ENCODE results near the gene EYA3.

The EYA3 gene

GRCh38 chr1:27954186-27954585 lies 134.2 kb downstream of the EYA3 start:
- Histone ChIP-seq H3K4me1 (ENCODE audit: control insufficient read depth, insufficient read depth, low read length) (no peaks in the 10 kb centered on the region), H3K9me3 (ENCODE audit: control insufficient read depth, insufficient read depth, low read length) (no peaks in the 10 kb centered on the region), H3K27ac (ENCODE audit: low read depth, low read length) (no peak overlapping the region), H3K36me3 (ENCODE audit: control insufficient read depth, insufficient read depth, low read length) (peaks cover 85% of the 10 kb centered on the region), H3K4me3 (ENCODE audit: low read depth, low read length) (no peak overlapping the region), H3K27me3 (ENCODE audit: control insufficient read depth, insufficient read depth, low read length) (no peaks in the 10 kb centered on the region), H3K9ac (ENCODE audit: low read depth, low read length) (no peak overlapping the region)

GRCh38 chr1:27952147-27952546 lies 136.3 kb downstream of the EYA3 start:
- H3K36me3 ChIP-seq (ENCODE audit: control insufficient read depth, insufficient read depth, low read length): peaks cover 88% of the 10 kb centered on the region
- no peak overlapping the region for H3K27ac ChIP-seq (ENCODE audit: low read depth, low read length)
- H3K9me3 ChIP-seq (ENCODE audit: control insufficient read depth, insufficient read depth, low read length): no peaks in the 10 kb centered on the region
- H3K4me3 ChIP-seq (ENCODE audit: low read depth, low read length): no peak overlapping the region
- H3K4me1 ChIP-seq (ENCODE audit: control insufficient read depth, insufficient read depth, low read length): no peaks in the 10 kb centered on the region
- no peak overlapping the region for H3K9ac ChIP-seq (ENCODE audit: low read depth, low read length)
- H3K27me3 ChIP-seq (ENCODE audit: control insufficient read depth, insufficient read depth, low read length): no peaks in the 10 kb centered on the region

GRCh38 chr1:27951396-27951795 lies 137.0 kb downstream of the EYA3 start:
- Histone ChIP-seq H3K27me3 (ENCODE audit: control insufficient read depth, insufficient read depth, low read length) (no peaks in the 10 kb centered on the region), H3K9ac (ENCODE audit: low read depth, low read length) (no peak overlapping the region), H3K9me3 (ENCODE audit: control insufficient read depth, insufficient read depth, low read length) (no peaks in the 10 kb centered on the region), H3K27ac (ENCODE audit: low read depth, low read length) (no peak overlapping the region), H3K36me3 (ENCODE audit: control insufficient read depth, insufficient read depth, low read length) (peaks cover 85% of the 10 kb centered on the region), H3K4me3 (ENCODE audit: low read depth, low read length) (no peak overlapping the region), H3K4me1 (ENCODE audit: control insufficient read depth, insufficient read depth, low read length) (no peaks in the 10 kb centered on the region)

GRCh38 chr1:27949027-27949426 lies 139.4 kb downstream of the EYA3 start:
- Histone ChIP-seq H3K9me3 (ENCODE audit: control insufficient read depth, insufficient read depth, low read length) (no peaks in the 10 kb centered on the region), H3K27ac (ENCODE audit: low read depth, low read length) (no peak overlapping the region), H3K36me3 (ENCODE audit: control insufficient read depth, insufficient read depth, low read length) (peaks cover 78% of the 10 kb centered on the region), H3K4me3 (ENCODE audit: low read depth, low read length) (no peak overlapping the region), H3K4me1 (ENCODE audit: control insufficient read depth, insufficient read depth, low read length) (no peaks in the 10 kb centered on the region), H3K9ac (ENCODE audit: low read depth, low read length) (no peak overlapping the region), H3K27me3 (ENCODE audit: control insufficient read depth, insufficient read depth, low read length) (no peaks in the 10 kb centered on the region)

GRCh38 chr1:27945020-27945419 lies 143.4 kb downstream of the EYA3 start:
- Histone ChIP-seq H3K9me3 (ENCODE audit: control insufficient read depth, insufficient read depth, low read length) (no peaks in the 10 kb centered on the region), H3K4me3 (ENCODE audit: low read depth, low read length) (no peak overlapping the region), H3K9ac (ENCODE audit: low read depth, low read length) (no peak overlapping the region), H3K4me1 (ENCODE audit: control insufficient read depth, insufficient read depth, low read length) (0 out of 2 replicates have a peak, but pooled peaks cover 2% of the 10 kb centered on the region), H3K36me3 (ENCODE audit: control insufficient read depth, insufficient read depth, low read length) (peaks cover 69% of the 10 kb centered on the region), H3K27me3 (ENCODE audit: control insufficient read depth, insufficient read depth, low read length) (no peaks in the 10 kb centered on the region), H3K27ac (ENCODE audit: low read depth, low read length) (no peak overlapping the region)

- no peaks in the 10 kb centered on the region for H3K9me3 ChIP-seq (ENCODE audit: control insufficient read depth, insufficient read depth, low read length)
- H3K27ac ChIP-seq (ENCODE audit: low read depth, low read length): no peak overlapping the region
- H3K36me3 ChIP-seq (ENCODE audit: control insufficient read depth, insufficient read depth, low read length): peaks cover 52% of the 10 kb centered on the region
- H3K4me1 ChIP-seq (ENCODE audit: control insufficient read depth, insufficient read depth, low read length): peaks cover 20% of the 10 kb centered on the region
- no peak overlapping the region for H3K9ac ChIP-seq (ENCODE audit: low read depth, low read length)
- no peak overlapping the region for H3K4me3 ChIP-seq (ENCODE audit: low read depth, low read length)
- no peaks in the 10 kb centered on the region for H3K27me3 ChIP-seq (ENCODE audit: control insufficient read depth, insufficient read depth, low read length)
These were observed 146.5 kb downstream of the EYA3 start for GRCh38 chr1:27941671-27942540.

- Histone ChIP-seq H3K9ac (ENCODE audit: low read depth, low read length) (no peak overlapping the region), H3K36me3 (ENCODE audit: control insufficient read depth, insufficient read depth, low read length) (peaks cover 45% of the 10 kb centered on the region), H3K9me3 (ENCODE audit: control insufficient read depth, insufficient read depth, low read length) (no peaks in the 10 kb centered on the region), H3K27ac (ENCODE audit: low read depth, low read length) (no peak overlapping the region), H3K4me1 (ENCODE audit: control insufficient read depth, insufficient read depth, low read length) (peaks cover 21% of the 10 kb centered on the region), H3K27me3 (ENCODE audit: control insufficient read depth, insufficient read depth, low read length) (no peaks in the 10 kb centered on the region), H3K4me3 (ENCODE audit: low read depth, low read length) (no peak overlapping the region)
These were observed 147.4 kb downstream of the EYA3 start for GRCh38 chr1:27940870-27941560.

- Histone ChIP-seq H3K27me3 (ENCODE audit: control insufficient read depth, insufficient read depth, low read length) (no peaks in the 10 kb centered on the region), H3K36me3 (ENCODE audit: control insufficient read depth, insufficient read depth, low read length) (peaks cover 39% of the 10 kb centered on the region), H3K4me3 (ENCODE audit: low read depth, low read length) (no peak overlapping the region), H3K9ac (ENCODE audit: low read depth, low read length) (no peak overlapping the region), H3K9me3 (ENCODE audit: control insufficient read depth, insufficient read depth, low read length) (no peaks in the 10 kb centered on the region), H3K4me1 (ENCODE audit: control insufficient read depth, insufficient read depth, low read length) (peaks cover 21% of the 10 kb centered on the region), H3K27ac (ENCODE audit: low read depth, low read length) (no peak overlapping the region)
These were observed 148.1 kb downstream of the EYA3 start for GRCh38 chr1:27940297-27940696.

GRCh38 chr1:27938488-27938887 lies 149.9 kb downstream of the EYA3 start:
- H3K9me3 ChIP-seq (ENCODE audit: control insufficient read depth, insufficient read depth, low read length): no peaks in the 10 kb centered on the region
- H3K4me3 ChIP-seq (ENCODE audit: low read depth, low read length): no peak overlapping the region
- no peak overlapping the region for H3K9ac ChIP-seq (ENCODE audit: low read depth, low read length)
- H3K27ac ChIP-seq (ENCODE audit: low read depth, low read length): peak overlapping the region; percentile 94
- no peaks in the 10 kb centered on the region for H3K27me3 ChIP-seq (ENCODE audit: control insufficient read depth, insufficient read depth, low read length)
- H3K4me1 ChIP-seq (ENCODE audit: control insufficient read depth, insufficient read depth, low read length): peaks cover 21% of the 10 kb centered on the region
- peaks cover 28% of the 10 kb centered on the region for H3K36me3 ChIP-seq (ENCODE audit: control insufficient read depth, insufficient read depth, low read length)

GRCh38 chr1:27937524-27937836 lies 150.9 kb downstream of the EYA3 start:
- Histone ChIP-seq H3K9me3 (ENCODE audit: control insufficient read depth, insufficient read depth, low read length) (no peaks in the 10 kb centered on the region), H3K27ac (ENCODE audit: low read depth, low read length) (peak overlapping the region; percentile 94), H3K4me1 (ENCODE audit: control insufficient read depth, insufficient read depth, low read length) (peaks cover 23% of the 10 kb centered on the region), H3K36me3 (ENCODE audit: control insufficient read depth, insufficient read depth, low read length) (peaks cover 20% of the 10 kb centered on the region), H3K4me3 (ENCODE audit: low read depth, low read length) (peak overlapping the region; percentile 69; the same call in 1 of the 2 replicates), H3K9ac (ENCODE audit: low read depth, low read length) (peak overlapping the region; percentile 7; the same call in 1 of the 2 replicates), H3K27me3 (ENCODE audit: control insufficient read depth, insufficient read depth, low read length) (no peaks in the 10 kb centered on the region)

- Histone ChIP-seq H3K4me3 (ENCODE audit: low read depth, low read length) (peak overlapping the region; percentile 69; the same call in 1 of the 2 replicates), H3K9me3 (ENCODE audit: control insufficient read depth, insufficient read depth, low read length) (no peaks in the 10 kb centered on the region), H3K36me3 (ENCODE audit: control insufficient read depth, insufficient read depth, low read length) (peaks cover 9% of the 10 kb centered on the region), H3K27ac (ENCODE audit: low read depth, low read length) (peak overlapping the region; percentile 94), H3K4me1 (ENCODE audit: control insufficient read depth, insufficient read depth, low read length) (peaks cover 28% of the 10 kb centered on the region), H3K9ac (ENCODE audit: low read depth, low read length) (no peak overlapping the region), H3K27me3 (ENCODE audit: control insufficient read depth, insufficient read depth, low read length) (no peaks in the 10 kb centered on the region)
These were observed 152.0 kb downstream of the EYA3 start for GRCh38 chr1:27936370-27936769.

Measured in HUES48 (cell line).